GM19023 (cell line): ENCODE measurements around the gene UBE2D1.
"Not testable (repeated sequence)": the region's sequence is repeated elsewhere in the genome, so short reads cannot be mapped to it uniquely, and the experiment has no call there.

ENCODE experiments used
- ATAC-seq: cut with Tn5 transposase; IDR thresholded peaks from one replicate; pipeline ENCODE4 v1.9.1; 2021; ENCODE audit warnings: mild to moderate bottlenecking, moderate library complexity; ENCODE audit not compliant: unreplicated experiment

Gene UBE2D1

GRCh38 chr10:58373442-58373827 is 38.6 kb downstream of the UBE2D1 start:
- ATAC-seq = peak; percentile 20

GRCh38 chr10:58382489-58382995 is 47.7 kb downstream of the UBE2D1 start:
- ATAC-seq = no peak

DNA sequence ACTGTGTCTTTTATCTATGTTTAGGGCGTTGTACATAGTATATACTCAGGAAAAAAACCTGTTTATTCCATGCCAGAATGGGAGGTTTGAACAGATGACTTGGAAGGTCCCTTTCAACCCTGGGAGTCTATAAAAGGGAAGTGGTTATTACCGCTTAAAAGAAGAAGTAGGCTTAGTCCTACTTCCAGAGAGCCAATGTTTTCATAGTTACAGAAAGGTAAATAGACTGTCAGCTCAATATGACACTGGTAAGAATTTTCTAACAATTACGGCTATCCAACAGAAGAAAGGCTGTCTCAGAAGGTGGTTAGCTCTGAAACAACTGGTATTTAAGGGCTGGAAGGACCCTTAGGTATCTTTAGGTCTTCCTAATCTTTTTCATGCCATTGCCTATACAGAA is 49.3 kb downstream of the UBE2D1 start:
- ATAC-seq = peak; percentile 19

DNA sequence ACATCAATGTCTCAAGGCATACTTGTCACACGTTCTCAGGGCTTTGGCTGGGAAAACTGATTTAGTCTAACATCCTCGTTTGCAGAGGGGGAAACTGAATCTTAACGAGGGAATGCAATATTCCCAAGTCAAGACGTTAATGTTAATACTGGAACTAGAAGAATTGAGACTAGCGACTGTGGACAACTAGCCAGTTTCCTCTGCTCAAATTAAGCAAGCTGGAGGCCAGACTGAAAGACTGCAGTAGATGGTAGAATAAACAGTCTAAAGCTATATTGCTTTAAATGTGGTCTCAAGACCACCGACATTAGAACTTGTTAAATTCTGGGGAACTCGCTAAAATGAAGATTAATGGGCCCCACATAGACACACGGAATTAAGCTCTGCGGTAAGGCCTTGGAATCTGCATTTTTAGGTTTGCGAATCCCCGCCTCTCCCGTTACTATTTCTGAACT is 49.8 kb downstream of the UBE2D1 start:
- no peak for ATAC-seq

- peak; percentile 93 for ATAC-seq
These were observed 50.4 kb downstream of the UBE2D1 start, which contains the start of gene TFAM for GRCh38 chr10:58384999-58385783. TFAM (plus strand) TSS chr10:58385410; CDS start chr10:58385548, 138 bp downstream.

GRCh38 chr10:58385784-58386112 is 50.9 kb downstream of the UBE2D1 start:
- ATAC-seq = no peak

GRCh38 chr10:58389024-58389423 is 54.2 kb downstream of the UBE2D1 start:
- no peak for ATAC-seq

- no peak for ATAC-seq
These were observed 58.5 kb downstream of the UBE2D1 start for GRCh38 chr10:58393317-58393716.

GRCh38 chr10:58394471-58394870 is 59.7 kb downstream of the UBE2D1 start:
- ATAC-seq = no peak

GRCh38 chr10:58396057-58396456 is 61.3 kb downstream of the UBE2D1 start:
- no peak for ATAC-seq

DNA sequence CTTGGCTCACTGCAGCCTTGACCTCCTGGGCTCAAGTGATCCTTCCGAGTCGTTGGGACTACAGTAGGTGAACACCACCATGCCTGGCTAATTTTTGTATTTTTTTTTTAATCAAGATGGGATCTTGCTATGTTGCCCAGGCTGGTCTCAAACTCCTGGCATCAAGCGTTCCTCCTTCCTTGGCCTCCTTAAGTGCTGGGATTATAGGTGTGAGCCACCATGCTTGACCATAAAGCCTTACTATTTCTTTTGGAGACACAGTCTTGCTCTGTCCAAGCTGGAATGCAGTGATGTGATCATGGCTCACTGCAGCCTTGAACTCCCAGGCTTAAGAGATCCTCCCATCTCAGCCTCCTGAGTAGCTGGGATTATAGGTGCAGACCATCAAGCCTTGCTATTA is 63.0 kb downstream of the UBE2D1 start:
- ATAC-seq = no peak

GRCh38 chr10:58399410-58399809 is 64.6 kb downstream of the UBE2D1 start:
- ATAC-seq = no peak

GRCh38 chr10:58400609-58401008 is 65.8 kb downstream of the UBE2D1 start:
- no peak for ATAC-seq

- no peak for ATAC-seq
These were observed 69.2 kb downstream of the UBE2D1 start for GRCh38 chr10:58404001-58404400.

DNA sequence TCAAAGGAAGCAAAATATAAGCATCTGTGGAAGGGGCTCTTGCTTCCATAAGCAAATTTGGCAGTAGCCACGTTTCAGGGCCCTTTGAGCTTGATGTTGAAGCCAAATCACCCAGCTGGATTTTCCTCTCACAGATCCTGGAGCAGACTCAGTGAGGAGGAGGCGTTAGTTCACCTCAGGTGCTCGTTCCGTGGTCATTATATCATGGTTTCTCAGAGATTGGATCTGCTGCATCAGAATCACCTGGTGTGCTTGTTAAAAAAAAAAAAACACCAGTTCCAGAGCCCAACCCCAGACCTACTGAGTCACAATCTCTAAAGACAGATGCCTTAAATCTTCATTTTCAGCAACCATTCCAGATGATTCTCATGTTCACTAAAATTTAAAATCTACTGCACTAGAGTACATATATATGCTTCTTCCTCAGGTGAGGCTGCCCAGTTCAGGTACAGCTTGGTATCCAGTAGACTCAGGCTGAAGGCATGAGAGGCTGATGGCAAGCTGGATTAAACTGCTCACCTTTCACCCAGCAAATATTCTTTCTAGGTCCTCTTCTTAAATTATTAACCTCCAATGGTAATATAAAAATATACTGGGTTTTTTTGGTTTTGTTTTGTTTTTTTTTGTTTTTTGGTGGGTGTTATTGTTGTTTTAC is 75.3 kb downstream of the UBE2D1 start:
- ATAC-seq = no peak

- no peak for ATAC-seq
These were observed 77.7 kb downstream of the UBE2D1 start for GRCh38 chr10:58412502-58412961.

GRCh38 chr10:58414270-58415041 is 79.7 kb downstream of the UBE2D1 start:
- no peak for ATAC-seq

GRCh38 chr10:58415757-58416156 is 81.0 kb downstream of the UBE2D1 start:
- no peak for ATAC-seq

DNA sequence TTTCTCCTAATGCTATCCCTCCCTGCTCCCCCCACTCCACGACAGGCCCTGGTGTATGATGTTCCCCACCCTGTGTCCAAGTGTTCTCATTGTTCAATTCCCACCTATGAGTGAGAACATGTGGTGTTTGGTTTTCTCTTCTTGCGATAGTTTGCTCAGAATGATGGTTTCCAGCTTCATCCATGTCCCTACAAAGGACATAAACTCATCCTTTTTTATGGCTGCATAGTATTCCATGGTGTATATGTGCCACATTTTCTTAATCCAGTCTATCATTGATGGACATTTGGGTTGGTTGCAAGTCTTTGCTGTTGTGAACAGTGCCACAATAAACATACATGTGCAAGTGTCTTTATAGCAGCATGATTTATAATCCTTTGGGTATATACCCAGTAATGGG is 83.1 kb downstream of the UBE2D1 start:
- ATAC-seq = not testable (repeated sequence)
